H1 (cell line): ENCODE results near the gene SLC13A2. TPM values are rescaled to one million over a fixed set of nuclear protein-coding genes. Genes with fewer than 3 reads are reported as not detected.

Experiments
- CTCF ChIP-seq, 3 experiments: IDR thresholded peaks; 1 replicate in 2 of 3; 2 replicates in 1 of 3; pipeline versions ENCODE4 v1.5.1 to v1.6.1; 2011; ENCODE audit warnings: low read length in 3 of 3, mild to moderate bottlenecking in 3 of 3, inconsistent platforms in 2 of 3, low read depth in 1 of 3, moderate library complexity in 1 of 3; ENCODE audit not compliant: insufficient read depth in 1 of 3; ENCODE audit errors: control extremely low read depth in 1 of 3
- EZH2 ChIP-seq: fragments of 200-600 bp; sonication (generic); IDR thresholded peaks from 2 replicates; pipeline ENCODE4 v1.7.1; 2012; ENCODE audit warnings: low read depth, mild to moderate bottlenecking, moderate library complexity, low read length, inconsistent platforms; ENCODE audit not compliant: severe bottlenecking
- PHF8 ChIP-seq: fragments of 200-600 bp; sonication (generic); conservative IDR thresholded peaks from 2 replicates; pipeline ENCODE4 v1.7.1; 2012; ENCODE audit warnings: low read depth, mild to moderate bottlenecking, inconsistent platforms, low read length, moderate library complexity
- SRF ChIP-seq: IDR thresholded peaks from 2 replicates; pipeline ENCODE4 v1.6.1; 2011; ENCODE audit warnings: mild to moderate bottlenecking, low read depth, low read length, moderate library complexity
- TAF1 ChIP-seq: IDR thresholded peaks from 2 replicates; pipeline ENCODE4 v1.6.1; 2011; ENCODE audit warnings: mild to moderate bottlenecking, low read depth, low read length
- polyA plus RNA-seq, 7 experiments: library from polyadenylated mRNA; depleted of rRNA in 3 of 7; stranded (reverse) in 5 of 7; unstranded in 2 of 7; fragments of >200 nt in 5 of 7; fragments of 200-250 nt in 2 of 7; gene quantifications; 1 replicate in 5 of 7; 2 replicates in 1 of 7; 4 replicates in 1 of 7; pipeline versions ENCODE4 v1.2.1 to v1.2.3, GENCODE V29; 2011 to 2013; ENCODE audit warnings: missing spikeins in 2 of 7, mixed read lengths in 2 of 7
- total RNA-seq: library from RNA; stranded (reverse); fragmentation: NEBNext Ultra II Directional; extraction: Animal tissue kit (Norgen Biotek cat#: 25700); gene quantifications from 2 replicates; pipeline ENCODE4 v1.2.1, GENCODE V29; 2021

SLC13A2 gene
- total and polyA plus RNA-seq, 2 of the 8 experiments (the other 6 are each of a cell fraction or from before 2014, with no cell fraction given) = not detected

- TF ChIP-seq CTCF (IDR thresholded peaks at IDR 0.05; ENCODE audit: control extremely low read depth in 1 of 3, insufficient read depth in 1 of 3, low read depth in 1 of 3, low read length in 3 of 3) (no peak), TAF1 (no peak), SRF (no peak), PHF8 (no peak), EZH2 (no peak)
Observed at GRCh38 chr17:28469376-28469775, 4.1 kb upstream of the SLC13A2 start (continued).
